AG08395 (cell line): ENCODE data around the gene SFT2D3.
A peak's percentile ranks its signal among the peaks of the same experiment; 100 is the strongest.

Source experiments
- DNase-seq: peaks from one replicate; pipeline ENCODE4 v3.0.0; 2012; ENCODE audit warnings: mixed read lengths, low spot score

The SFT2D3 gene

DNA sequence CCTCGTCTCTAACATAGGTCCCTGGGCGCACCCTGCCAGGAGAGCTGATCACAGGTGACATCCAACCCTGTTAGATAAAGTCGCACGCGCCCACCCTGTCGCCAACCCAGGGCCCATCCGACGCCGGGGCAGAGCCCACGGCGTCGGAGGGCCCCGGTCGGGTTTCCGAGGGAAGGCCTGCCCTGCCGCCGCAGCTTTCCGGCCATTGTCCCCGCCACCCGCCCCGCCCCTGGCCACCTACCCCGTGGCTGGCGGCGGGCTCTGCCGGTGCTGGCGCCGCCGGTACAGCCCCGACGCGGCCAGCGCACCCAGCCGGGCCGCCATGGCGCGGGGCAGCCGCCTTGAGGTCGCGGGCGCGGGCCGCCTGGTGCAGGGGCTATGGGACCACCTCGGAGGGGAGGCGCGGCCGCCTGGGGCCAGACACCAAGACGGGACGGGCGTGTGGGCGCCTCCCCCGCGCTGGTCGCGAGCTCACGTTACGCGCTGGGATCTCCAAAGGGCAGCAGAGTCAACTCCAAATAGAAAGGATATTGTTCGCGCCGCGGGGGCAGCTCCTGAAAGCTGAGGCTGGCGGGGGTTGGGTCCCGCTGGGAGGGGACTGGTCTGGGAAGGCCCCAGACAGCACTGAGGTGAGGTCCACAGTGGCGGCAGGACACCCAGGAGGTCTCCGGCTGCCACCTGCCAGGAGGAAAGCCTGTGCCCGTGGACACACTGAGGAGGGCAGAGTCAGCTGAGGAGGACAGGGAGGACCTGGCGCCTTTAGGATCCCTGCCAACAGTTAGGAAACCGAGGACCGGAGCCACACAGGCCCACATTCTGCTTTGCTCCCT, 37.0 kb upstream of the SFT2D3 start:
- no peak for DNase-seq

DNA sequence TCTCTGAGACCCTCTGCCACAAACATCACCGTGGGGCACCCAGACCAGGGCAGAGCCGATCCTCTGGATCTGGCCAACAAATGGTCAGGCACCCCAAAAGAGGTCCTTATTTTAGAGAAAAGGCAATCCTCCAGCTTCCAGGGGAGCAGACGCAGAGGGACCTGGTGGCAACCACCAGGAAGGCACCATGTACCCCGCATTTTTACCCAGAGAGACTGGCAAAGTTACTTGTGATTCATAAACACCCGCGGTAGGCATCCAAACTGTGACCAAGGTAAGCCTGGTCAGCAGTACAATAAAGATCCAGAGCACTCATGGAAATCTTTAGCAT, 36.4 kb upstream of the SFT2D3 start:
- no peak for DNase-seq

DNA sequence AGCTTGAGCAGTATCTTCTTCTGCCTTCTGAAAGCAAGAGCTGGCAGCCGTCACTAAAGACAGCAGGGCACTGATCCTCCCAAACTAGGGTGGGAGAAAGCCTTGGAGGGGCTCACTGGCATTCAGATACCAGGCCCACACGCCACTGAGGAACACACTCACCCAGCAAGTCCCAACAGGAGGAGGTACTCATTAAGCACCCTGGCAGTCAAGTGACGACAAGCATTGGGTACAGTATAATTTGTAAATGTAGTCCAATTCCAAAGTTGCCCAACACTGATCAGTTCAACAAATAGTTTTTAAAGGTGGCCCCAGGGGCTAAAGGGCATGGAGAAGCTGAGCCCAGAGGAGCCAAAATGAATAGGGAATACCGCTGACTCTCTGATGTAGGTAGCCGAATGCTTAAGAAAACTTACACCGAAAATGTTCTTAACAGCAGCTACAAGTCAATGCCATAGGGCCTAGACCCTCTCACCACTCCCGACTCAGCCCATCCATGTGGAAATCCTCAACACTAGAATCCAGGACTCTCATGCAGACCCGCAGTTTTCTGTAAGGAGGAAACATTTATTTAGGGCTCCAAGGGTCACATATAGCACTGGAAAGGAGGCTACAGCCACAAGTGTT, 35.9 kb upstream of the SFT2D3 start:
- no peak for DNase-seq

- DNase-seq, result no peak
Observed at GRCh38 chr2:127669056-127669455, 32.2 kb upstream of the SFT2D3 start.

DNA sequence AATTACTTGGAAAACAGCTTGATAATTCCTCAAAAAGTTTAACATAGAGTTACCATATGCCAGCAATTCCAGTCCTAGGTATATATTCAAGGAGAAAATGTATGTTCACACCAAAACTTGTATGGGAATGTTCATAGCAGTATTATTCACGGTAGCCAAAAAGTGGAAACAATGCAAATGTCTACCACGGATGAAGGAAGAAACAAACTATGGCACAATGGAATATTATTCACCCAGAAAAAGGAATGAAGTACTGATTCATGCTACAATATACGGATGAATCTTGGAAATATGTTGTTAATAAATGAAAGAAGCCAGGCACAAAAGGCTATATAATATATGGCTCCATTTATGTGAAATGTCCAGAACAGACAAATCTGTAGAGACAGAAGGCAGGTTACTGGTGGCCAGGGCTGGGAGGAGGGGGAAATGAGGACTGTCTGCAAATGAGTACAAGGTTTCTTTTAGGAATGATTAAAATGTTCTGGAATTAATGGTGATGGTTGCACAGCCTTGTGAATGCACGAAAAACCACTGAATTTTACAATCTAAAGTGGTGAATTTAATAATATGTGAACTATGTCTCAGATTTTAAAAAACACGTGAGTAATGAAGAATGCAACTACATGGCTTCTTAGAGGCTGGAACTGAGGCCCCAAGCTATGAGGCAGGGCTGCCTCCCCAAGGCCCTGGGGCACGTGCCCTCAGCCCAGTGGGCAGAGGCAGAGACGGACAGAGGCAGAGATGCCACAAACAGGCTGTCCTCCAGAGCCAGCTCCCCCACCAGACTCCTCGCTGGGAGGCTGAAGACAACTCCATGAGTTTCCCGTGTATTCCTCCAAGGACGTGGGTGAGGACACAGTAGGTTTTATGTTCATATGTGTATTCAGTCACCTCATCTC, 31.0 kb upstream of the SFT2D3 start:
- no peak for DNase-seq

DNA sequence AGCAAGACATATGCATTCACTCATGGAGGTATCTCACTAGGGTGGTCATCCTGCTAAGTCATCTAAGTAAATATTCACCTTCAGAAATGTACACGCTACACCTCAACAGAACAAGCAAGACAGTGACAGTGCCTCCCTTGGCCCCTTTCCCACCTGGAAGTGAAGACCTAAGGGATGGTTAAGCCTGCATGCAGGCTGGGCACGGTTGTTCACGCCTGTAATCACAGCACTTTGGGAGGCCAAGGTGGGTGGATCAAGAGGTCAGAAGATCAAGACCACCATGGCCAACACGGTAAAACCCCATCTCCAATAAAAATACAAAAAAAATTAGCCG, 30.4 kb upstream of the SFT2D3 start:
- DNase-seq, result no peak

DNA sequence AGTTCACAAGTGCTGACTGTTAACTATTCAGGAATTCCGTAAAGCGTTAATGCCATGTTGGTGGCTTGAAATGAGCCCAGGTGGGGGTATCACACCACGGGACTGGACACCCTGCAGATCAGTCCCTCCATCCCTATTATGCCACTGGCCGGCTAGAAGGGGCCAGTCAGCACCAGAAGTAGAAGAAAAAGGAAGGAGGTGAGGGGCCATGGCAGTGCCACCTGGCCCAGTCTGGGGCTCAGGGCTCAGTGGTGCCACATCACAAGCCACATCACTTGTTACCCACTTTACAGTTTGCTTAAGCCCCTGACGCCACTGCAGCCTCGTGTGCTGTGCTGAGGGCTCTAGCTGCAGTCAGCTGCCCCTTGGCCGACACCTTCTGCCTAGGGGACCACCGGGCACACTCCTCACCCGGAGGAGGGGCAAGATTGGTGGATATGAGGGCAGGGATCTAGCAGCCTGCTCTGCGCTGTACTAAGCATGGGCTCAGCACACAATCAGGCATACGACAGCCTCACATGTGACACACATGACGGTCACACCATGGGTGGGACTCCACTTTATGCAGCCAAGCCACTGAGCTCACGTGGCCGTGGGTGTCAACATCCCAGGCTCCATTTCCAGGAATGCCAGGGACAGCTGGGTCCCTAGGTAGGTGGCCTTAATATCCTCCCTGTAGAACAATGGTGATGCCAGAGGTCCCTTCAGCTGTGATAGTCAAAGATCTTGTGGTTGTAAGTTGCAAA, 29.6 kb upstream of the SFT2D3 start:
- no peak for DNase-seq

DNA sequence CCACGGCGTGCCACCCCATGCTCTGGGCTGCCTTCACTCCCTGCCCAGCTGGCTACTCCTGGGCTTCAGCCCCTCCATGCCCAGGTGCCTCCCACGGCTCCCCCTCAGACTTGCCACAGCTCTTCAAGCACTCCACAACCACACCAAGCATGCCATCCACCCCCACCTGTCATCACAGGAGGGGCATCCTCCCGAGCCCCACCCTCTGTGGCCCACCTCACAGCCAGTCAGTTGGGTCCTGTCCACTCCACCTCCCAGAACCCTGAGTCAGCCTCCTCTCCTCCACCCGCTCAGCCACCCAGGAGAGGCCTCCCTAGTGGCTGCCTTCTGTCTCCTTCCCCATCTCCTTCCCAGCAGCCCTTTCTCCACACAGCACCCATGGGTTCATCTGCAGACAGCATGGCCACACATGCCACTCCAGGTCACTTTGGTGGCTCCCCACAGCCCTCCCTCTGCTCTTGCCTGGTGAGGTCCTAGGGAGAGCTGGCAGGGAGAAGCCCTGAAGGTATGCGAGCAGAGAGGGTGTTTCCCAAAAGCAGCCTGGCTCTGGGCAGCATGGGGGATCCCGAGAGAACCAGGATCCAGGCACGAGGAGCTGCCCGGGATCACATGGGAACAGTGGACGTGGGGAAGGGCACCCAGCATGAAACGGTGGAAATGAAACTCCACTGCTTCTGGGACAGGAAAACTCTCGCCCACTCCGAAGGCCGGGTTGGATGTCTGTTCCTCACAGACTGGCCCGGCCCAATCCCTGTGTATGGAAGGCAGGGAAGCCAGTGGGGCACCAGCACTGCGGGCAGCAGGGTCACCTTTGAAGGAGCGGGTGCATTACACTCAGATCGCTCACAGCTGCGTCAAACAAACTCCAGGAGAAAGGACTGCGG, 28.7 kb upstream of the SFT2D3 start:
- no peak for DNase-seq

DNA sequence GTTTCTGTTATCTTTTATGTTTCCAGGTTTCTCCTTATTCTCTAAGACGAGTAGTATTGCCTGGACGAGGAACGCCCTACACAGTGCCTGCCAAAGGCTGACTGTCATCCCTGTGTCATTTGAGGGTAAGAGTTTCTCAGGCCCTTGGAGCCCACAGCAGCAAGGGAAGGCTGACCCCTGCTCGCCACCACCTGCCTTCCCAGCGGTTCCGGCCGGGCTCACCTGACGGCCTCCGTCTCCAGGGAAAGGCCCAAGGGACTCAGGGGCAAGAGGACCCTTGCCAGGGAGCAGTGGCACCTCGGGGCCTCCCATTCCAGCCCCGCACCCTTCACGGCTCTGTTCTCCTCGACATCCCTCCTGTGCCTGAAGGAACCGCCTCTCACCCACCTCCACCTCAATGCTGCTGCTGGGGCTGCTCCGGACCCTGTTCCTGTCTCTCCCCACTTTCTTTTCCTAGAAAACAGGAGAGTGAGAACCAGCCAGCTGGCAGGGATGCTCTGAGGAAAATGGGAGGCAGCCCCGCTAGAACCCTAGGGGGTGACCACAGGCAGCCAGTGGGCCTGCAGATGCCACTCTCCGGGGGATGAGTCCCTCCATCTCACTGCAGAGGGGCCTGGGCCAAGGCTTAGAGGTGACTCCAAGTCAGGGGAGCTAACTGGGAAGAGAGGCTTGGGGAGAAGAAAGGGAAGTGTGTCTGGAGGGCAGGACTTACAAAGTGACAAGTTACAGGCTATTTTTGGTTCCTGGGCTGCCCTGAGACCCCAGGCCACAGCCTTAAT, 27.8 kb upstream of the SFT2D3 start:
- peak; percentile 35 for DNase-seq

DNA sequence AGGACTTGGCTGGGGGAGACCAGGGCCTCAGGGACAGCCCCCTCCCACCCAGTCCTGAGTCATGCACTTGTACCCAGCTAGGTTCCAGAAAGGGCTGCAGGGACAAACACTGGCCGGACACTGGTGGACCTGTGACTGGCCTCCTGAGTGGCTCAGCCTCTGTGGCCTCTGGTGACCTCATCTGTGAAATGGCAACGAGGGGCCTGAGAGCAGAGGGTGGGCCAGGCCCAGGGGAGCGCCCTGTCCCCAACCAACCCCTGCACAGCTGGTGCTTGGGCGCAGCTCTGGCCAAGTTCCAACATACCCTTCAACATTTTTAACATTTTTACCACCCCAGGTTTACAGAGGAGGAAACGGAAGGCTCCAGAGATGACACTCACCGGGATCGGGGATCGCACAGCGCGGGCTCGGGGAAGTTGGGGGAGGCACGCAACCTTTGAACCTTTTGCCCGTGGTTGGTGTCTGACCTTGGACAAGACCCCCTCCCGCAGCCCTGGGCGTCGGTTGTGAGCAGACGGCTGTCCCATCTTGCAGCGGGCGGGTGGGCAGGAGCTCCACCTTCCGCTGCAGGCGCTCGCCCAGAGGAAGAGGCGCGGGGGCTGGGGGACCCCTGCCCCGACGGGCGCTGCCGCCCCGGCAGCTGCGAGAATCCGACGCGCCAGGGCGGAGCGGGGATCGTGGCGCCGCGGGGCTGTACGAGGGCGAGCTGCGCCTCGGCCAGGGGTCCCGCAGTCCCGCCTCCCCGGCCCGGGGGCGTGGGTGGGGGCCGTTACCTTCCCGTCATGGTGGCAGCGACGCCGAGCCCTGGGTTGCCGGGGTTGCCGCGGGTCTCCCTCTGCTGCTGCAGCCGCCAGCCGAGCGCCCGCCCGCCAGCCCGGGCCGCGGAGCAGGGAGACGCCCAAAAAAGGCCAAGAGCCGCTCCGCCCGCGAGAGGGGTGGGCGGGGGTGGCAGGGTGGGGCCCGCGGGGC, 26.8 kb upstream of the SFT2D3 start:
- DNase-seq, result peak; percentile 50

GRCh38 chr2:127675331-127676261, 25.7 kb upstream of the SFT2D3 start, which contains the start of gene LIMS2:
Gene LIMS2, minus strand, starts transcription at chr2:127675530. Its CDS starts 506 bp downstream, at chr2:127675024.
- peak; percentile 76 for DNase-seq

DNA sequence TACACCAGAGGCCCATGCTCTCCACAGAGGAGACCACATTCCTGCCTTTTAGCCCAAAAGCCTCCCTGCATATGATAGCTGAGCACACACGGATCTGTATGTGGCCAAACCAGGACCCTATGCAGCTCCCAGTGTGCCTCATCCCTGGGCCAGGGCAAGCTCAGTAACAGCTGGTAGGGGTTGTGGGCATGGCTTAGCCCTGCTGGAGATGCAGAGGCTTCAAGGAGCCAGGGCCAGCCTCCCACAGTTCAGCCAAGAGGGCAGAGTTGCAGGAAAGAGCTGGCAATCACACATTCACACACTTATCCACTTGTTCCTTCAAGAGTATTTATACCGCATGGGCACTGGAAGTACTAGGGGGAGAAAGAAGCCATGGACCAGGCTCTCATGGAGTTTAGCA, 24.4 kb upstream of the SFT2D3 start:
- DNase-seq, result no peak

DNA sequence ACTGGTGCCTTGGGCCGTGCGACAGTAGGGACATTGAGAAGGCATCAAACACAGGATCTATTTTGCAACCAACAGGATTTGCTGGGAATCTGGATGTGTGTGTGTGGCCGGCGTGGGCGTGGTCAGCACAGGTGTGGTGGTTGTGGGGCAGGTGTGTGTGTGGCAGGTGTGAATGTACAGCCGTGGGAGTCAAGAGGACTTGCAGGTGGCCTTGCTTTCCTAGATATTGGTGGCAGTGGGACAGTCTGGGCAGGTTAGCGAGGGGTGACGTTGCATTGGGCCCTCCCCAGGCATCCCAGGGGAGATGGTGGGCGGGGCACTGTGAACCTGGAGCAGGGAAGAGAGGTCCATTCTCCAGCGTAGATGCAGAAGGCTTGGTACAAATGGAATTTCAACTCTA, 22.8 kb upstream of the SFT2D3 start:
- DNase-seq, result no peak

GRCh38 chr2:127678991-127679390, 22.3 kb upstream of the SFT2D3 start:
- DNase-seq, result no peak

- no peak for DNase-seq
Observed at GRCh38 chr2:127679680-127680361, 21.5 kb upstream of the SFT2D3 start.

GRCh38 chr2:127680706-127681287, 20.5 kb upstream of the SFT2D3 start:
- no peak for DNase-seq

DNA sequence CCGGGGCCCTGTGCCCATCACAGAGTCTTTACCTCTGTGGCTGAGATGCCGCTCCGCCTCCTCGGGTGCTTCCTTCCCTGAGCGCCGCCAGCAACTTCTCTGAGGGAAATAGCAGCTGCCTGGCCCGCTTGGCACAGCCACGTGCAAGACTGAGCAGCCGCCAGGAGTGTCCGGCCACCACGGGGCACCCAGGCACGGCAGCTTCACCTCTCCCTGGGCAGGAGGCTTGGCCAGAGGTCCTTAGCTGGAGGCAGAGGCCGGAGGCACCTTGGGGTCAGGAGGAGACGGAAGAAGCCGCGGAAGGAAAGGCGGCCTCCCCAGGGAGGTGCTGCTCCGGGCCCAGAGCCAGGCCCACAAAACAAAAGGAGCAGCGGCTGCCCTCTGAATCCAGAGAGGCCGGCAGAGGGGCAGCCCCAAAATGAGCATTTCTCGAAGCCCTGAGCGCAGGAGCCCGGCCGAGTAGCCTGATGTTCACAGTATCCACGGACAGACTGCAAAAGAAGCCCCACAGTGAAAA, 20.0 kb upstream of the SFT2D3 start:
- no peak for DNase-seq
